HepG2 (cell line): ENCODE measurements around the gene PRDX3. TPM values are rescaled to one million over a fixed set of nuclear protein-coding genes. Genes with fewer than 3 reads are reported as not detected.
A peak's percentile ranks its signal among the peaks of the same experiment; 100 is the strongest.

ENCODE experiments used
- DRAP1 ChIP-seq: IDR thresholded peaks from 2 replicates; pipeline ENCODE4 v1.6.1; 2016; ENCODE audit warnings: missing genetic modification reagents, missing compliant biosample characterization
- ETV6 ChIP-seq: sonication (generic); formaldehyde crosslinking; conservative IDR thresholded peaks from 2 replicates; pipeline ENCODE4 v1.4.0; 2020; ENCODE audit warnings: missing genetic modification reagents
- KDM1A ChIP-seq: IDR thresholded peaks from 2 replicates; pipeline ENCODE4 v1.6.1; 2016; ENCODE audit warnings: missing compliant biosample characterization
- KDM3A ChIP-seq: IDR thresholded peaks from 2 replicates; pipeline ENCODE4 v1.6.1; 2018; ENCODE audit warnings: low read depth, missing compliant biosample characterization
- MTF1 ChIP-seq: sonication (generic); formaldehyde crosslinking; IDR thresholded peaks from 2 replicates; pipeline ENCODE4 v1.5.0; 2020; ENCODE audit warnings: missing genetic modification reagents
- MXI1 ChIP-seq: IDR thresholded peaks from 3 replicates; pipeline ENCODE4 v1.6.1; 2012; ENCODE audit warnings: low read depth, low read length, inconsistent platforms, borderline replicate concordance
- NFKBIZ ChIP-seq: IDR thresholded peaks from 2 replicates; pipeline ENCODE4 v1.6.1; 2018; ENCODE audit warnings: missing genetic modification reagents, missing compliant biosample characterization
- PHF21A ChIP-seq: sonication (generic); formaldehyde crosslinking; IDR thresholded peaks from 2 replicates; pipeline ENCODE4 v1.5.0; 2020; ENCODE audit warnings: mild to moderate bottlenecking, missing genetic modification reagents
- POGK ChIP-seq: sonication (generic); formaldehyde crosslinking; conservative IDR thresholded peaks from 2 replicates; pipeline ENCODE4 v1.8.0; 2022; ENCODE audit warnings: mild to moderate bottlenecking, moderate library complexity, missing genetic modification reagents
- TBX3 ChIP-seq: fragments of 450-650 bp; IDR thresholded peaks from 2 replicates; pipeline ENCODE4 v1.6.1; 2017; ENCODE audit warnings: antibody characterized with exemption, mild to moderate bottlenecking, inconsistent platforms, borderline replicate concordance
- UBTF ChIP-seq: sonication (generic); formaldehyde crosslinking; IDR thresholded peaks from 2 replicates; pipeline ENCODE4 v1.4.0; 2020; ENCODE audit warnings: mild to moderate bottlenecking, missing genetic modification reagents
- ZFP36L2 ChIP-seq: sonication (generic); formaldehyde crosslinking; IDR thresholded peaks from 2 replicates; pipeline ENCODE4 v1.4.0; 2020; ENCODE audit warnings: missing genetic modification reagents
- ZFP37 ChIP-seq: sonication (generic); formaldehyde crosslinking; IDR thresholded peaks from 2 replicates; pipeline ENCODE4 v1.4.0; 2020; ENCODE audit warnings: missing genetic modification reagents, borderline replicate concordance
- ZNF232 ChIP-seq: sonication (generic); formaldehyde crosslinking; IDR thresholded peaks from 2 replicates; pipeline ENCODE4 v1.4.0; 2020; ENCODE audit warnings: missing genetic modification reagents, borderline replicate concordance
- ZNF557 ChIP-seq: sonication (generic); formaldehyde crosslinking; IDR thresholded peaks from 2 replicates; pipeline ENCODE4 v1.4.0; 2020; ENCODE audit warnings: missing genetic modification reagents
- ZNF646 ChIP-seq: sonication (generic); formaldehyde crosslinking; IDR thresholded peaks from 2 replicates; pipeline ENCODE4 v1.9.0; 2021; ENCODE audit warnings: mild to moderate bottlenecking, missing genetic modification reagents
- polyA plus RNA-seq, 8 experiments: library from polyadenylated mRNA; depleted of rRNA in 3 of 8; stranded (reverse) in 7 of 8; unstranded in 1 of 8; fragments of >200 nt; fragmentation: Illumina TruSeq in 4 of 8; extraction: Trizol in 4 of 8; gene quantifications; 2 replicates each; pipeline versions ENCODE4 v1.2.1 to v1.2.3, GENCODE V29; 2011 to 2016; ENCODE audit warnings: low read depth in 4 of 8, missing spikeins in 1 of 8, mixed read lengths in 1 of 8; ENCODE audit not compliant: insufficient read depth in 1 of 8
- total RNA-seq, 5 experiments: library from RNA; depleted of rRNA; stranded (reverse); fragments of >200 nt; fragmentation: Illumina TruSeq; extraction: Trizol; gene quantifications; 2 replicates each; pipeline ENCODE4 v1.2.3, GENCODE V29; 2016; ENCODE audit warnings: low read depth in 1 of 5

Gene PRDX3
- total and polyA plus RNA-seq, 2 of the 13 experiments (the other 11 are each of a cell fraction or from before 2014, with no cell fraction given), result 407 to 565 TPM

- TF ChIP-seq ZNF646 (peak; percentile 74), DRAP1 (CRISPR knock-in tag) (peak; percentile 55; the same call in 1 of the 2 replicates), ZFP36L2 (CRISPR knock-in tag) (no peak), POGK (CRISPR knock-in tag) (peak; percentile 68), ETV6 (no peak), ZNF557 (CRISPR knock-in tag) (peak; percentile 70; the same call in 1 of the 2 replicates), KDM1A (CRISPR knock-in tag) (no peak; the same call in 1 of the 2 replicates), MTF1 (no peak), ZFP37 (CRISPR knock-in tag) (peak; percentile 48; the same call in 1 of the 2 replicates), ZNF232 (CRISPR knock-in tag) (peak; percentile 76; the same call in 1 of the 2 replicates), PHF21A (CRISPR knock-in tag) (peak; percentile 95), MXI1 (peak; percentile 57; the same call in 1 of the 3 replicates), KDM3A (CRISPR knock-in tag) (0 out of 2 replicates have a peak, but pooled peaks have one; percentile 49), TBX3 (peak; percentile 64; the same call in 1 of the 2 replicates), UBTF (CRISPR knock-in tag) (peak; percentile 36; the same call in 1 of the 2 replicates), NFKBIZ (CRISPR knock-in tag) (no peak; the same call in 1 of the 2 replicates)
These were observed 58.2 kb downstream of the PRDX3 start (continued) for GRCh38 chr10:119120413-119120867.
